HG02610 (cell line): ENCODE measurements around the gene CTBS.
A peak's percentile ranks its signal among the peaks of the same experiment; 100 is the strongest.

Experiments
- ATAC-seq: cut with Tn5 transposase; IDR thresholded peaks from one replicate; pipeline ENCODE4 v1.9.1; 2021; ENCODE audit warnings: mild to moderate bottlenecking, moderate library complexity; ENCODE audit not compliant: unreplicated experiment

Gene CTBS

DNA sequence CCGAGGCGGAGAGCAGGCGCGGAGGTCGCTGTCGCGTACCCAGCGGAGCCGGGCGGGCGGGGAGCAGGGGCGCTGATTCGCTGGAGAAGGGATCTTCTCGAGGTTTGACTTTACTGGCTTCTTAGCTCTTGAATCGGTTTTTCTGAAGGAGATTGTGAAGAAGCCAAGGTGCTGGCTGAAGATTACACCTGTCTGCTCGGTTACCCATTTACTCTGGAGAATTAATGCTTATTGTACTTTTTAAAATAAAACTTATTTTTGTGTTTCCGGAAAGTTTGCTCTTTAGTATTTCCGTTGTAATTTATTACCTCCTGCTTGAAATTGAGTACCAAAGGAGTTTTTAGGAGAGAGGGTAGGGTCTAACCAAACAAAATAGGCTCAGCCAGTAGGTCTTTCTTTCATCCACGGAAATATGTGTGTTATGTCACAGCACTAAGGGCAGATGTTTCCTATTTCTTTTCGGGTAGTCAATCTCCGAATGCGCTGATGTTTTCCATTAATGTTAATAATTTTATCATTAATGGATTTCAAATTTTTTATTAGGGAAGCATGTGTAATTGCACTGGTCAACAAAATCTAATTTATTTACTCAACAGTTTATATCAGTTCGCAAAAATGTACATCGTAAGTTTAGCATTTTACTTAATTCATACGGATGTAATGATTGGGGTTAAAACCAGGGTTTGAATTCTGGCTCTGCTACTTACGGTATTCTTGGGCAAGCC, 67.3 kb downstream of the CTBS start:
- no peak for ATAC-seq

- ATAC-seq, result peak; percentile 79
Measured at GRCh38 chr1:84506002-84506728, 68.1 kb downstream of the CTBS start, which contains the start of the genes GNG5 and SPATA1. Gene GNG5 (minus strand): TSS chr1:84506581. CDS start chr1:84506091, 490 bp downstream. Gene SPATA1 (plus strand): TSS chr1:84506386. CDS start chr1:84516360, 9,974 bp downstream.

- ATAC-seq, result peak; percentile 17
Measured at GRCh38 chr1:84505493-84506001, 68.7 kb downstream of the CTBS start.

DNA sequence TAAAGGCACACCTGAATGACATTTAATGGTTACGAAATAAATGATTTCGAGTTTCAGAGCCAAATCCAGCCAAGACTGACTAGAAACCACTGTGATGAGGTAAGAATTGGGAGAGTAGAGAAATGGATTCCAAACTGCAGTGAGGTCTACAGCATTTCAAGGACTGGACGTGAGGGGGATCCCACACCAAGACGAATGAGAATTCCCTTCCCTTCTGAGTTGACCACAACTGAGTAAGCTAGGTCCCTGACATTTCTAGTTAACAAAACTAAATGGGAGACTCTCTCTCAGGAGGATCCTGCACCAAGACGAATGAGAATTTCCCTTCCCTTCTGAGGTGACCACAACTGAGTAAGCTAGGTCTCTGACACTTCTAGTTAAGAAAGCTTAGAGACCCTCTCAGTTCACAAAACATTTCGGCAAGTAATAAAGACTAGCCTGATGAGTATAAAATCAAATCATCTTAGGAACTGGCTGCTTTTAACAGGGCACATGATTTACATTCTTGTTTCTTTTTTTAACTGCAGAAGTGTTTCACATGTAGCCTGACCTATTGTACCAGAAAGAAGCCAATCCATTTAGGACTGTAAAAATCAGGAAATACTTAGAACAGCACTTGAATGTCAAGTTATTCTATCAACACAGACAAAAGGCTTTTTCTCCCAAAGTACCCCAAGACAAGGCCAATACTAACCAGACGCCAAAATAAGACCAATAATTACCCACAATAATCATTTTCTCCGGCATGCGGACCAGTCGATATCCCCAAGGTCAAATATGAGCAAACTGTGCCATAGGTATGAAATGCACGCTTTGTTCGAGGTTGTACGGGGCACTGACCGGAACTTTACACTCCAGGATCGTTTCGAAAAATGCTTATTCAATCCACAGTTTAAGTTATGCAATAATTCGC, 69.4 kb downstream of the CTBS start:
- ATAC-seq, result peak; percentile 28

DNA sequence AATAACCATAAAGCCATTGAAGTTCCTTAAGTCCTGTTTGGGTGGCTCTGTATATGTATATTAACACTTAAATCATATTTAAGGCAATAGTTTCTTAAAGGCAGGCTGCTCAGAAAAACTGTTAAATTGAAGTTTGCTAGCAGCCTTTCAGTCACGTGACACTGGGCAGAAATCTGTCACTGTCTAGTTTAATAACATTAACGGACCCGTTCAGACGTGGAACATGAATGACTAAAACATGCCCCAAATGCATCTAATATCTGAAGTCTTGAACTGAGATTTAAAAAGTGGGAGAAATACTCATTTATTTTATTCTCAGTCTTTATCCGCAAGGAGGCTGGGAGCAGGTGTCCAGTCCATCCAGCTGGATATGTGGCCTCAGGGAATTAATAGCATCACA, 71.3 kb downstream of the CTBS start:
- ATAC-seq, result no peak
